ENCODE results near the gene RNF130. TPM values are rescaled to one million over a fixed set of nuclear protein-coding genes. Genes with fewer than 3 reads are reported as not detected.

RNF130 gene
- polyA plus RNA-seq, 1 experiment = 32.7 TPM

DNA sequence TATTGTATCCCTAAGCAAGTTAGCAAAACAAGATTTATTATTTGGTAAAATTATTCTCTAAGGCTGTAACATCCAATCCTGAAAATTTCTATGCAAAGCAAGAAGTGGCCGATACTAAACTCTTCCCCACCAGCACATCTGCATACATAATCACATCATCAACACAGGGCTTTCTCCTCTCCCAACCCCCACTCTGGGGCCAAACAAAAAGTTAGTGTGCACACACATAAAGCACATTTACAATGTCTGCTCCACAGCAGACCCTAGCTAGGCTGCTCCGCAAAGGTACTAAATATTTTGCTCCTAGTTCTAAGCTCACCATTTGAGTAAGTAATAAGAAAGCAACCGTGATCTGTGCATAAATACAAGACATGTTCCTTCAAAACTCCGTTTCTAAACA lies 3.6 kb downstream of the RNF130 start:
- POLR2A ChIA-PET = no interaction called here
- no peak for DNase-seq (ENCODE audit: low read depth)
- H3K36me3 ChIP-seq (ENCODE audit: control insufficient read depth, insufficient read depth, low read length) = no peaks in the 10 kb centered on the region
- CTCF ChIA-PET = interaction anchor here (1.5 kb wide), 1 partner anchor 11 kb away, joined by 5 read pairs; no protein-coding TSS in a partner anchor
- no peak overlapping the region for H3K4me3 ChIP-seq (ENCODE audit: low read depth, low read length)
- TF ChIP-seq, protein P1, sequence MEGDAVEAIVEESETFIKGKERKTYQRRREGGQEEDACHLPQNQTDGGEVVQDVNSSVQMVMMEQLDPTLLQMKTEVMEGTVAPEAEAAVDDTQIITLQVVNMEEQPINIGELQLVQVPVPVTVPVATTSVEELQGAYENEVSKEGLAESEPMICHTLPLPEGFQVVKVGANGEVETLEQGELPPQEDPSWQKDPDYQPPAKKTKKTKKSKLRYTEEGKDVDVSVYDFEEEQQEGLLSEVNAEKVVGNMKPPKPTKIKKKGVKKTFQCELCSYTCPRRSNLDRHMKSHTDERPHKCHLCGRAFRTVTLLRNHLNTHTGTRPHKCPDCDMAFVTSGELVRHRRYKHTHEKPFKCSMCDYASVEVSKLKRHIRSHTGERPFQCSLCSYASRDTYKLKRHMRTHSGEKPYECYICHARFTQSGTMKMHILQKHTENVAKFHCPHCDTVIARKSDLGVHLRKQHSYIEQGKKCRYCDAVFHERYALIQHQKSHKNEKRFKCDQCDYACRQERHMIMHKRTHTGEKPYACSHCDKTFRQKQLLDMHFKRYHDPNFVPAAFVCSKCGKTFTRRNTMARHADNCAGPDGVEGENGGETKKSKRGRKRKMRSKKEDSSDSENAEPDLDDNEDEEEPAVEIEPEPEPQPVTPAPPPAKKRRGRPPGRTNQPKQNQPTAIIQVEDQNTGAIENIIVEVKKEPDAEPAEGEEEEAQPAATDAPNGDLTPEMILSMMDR (IDR thresholded peaks at IDR 0.05; ENCODE audit: insufficient read depth, low read depth, low read length) = no peak
- H3K27me3 ChIP-seq (ENCODE audit: control insufficient read depth, insufficient read depth, low read length) = no peaks in the 10 kb centered on the region

DNA sequence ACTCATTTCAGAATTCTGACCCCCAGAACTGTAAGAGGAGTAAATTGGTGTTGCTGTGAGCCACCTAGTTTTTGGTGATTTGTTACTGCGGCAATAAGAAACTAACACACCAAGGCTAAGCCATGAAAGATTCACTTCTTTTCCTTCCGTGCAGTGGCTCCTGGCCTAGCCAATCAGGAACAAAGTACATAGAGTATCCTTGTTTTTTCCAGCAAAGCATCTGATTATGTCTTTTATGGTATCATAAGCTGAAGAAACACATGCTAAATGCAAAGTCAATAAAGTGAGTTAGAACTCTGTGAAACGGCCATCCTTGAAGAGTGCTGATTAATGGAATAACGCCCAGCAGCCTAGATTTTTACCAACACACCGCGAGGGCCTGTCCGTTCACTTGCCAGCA lies 11.4 kb downstream of the RNF130 start:
- TF ChIP-seq, protein P1 (IDR thresholded peaks at IDR 0.05; ENCODE audit: insufficient read depth, low read depth, low read length) = no peak

DNA sequence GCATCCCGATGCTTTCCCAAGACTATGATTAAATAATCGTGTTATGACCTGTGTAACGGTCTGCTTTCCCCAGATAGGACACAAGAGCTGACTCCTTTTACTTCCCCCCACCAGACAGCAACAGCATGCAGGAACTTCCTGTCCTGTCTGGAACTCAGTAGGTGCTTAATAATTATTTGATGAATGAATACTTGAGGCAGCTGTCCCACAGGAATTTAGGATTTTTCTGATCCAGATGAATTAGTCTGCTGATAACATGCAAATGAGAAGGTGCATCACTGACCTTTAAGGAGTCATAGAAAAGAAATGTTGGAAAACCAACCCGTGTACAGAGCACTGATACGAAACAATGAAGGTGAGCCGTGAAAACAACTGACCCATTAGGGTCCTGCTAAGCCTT lies 12.2 kb downstream of the RNF130 start:
- DNase-seq (ENCODE audit: low read depth) = no peak
- H3K4me3 ChIP-seq (ENCODE audit: low read depth, low read length) = no peak overlapping the region
- no peaks in the 10 kb centered on the region for H3K27me3 ChIP-seq (ENCODE audit: control insufficient read depth, insufficient read depth, low read length)
- ChIA-PET POLR2A (no interaction called here), CTCF (no interaction called here)
- no peaks in the 10 kb centered on the region for H3K36me3 ChIP-seq (ENCODE audit: control insufficient read depth, insufficient read depth, low read length)
- TF ChIP-seq, protein P1 (IDR thresholded peaks at IDR 0.05; ENCODE audit: insufficient read depth, low read depth, low read length) = no peak

More for the DNA sequence above, 11.4 kb downstream of the RNF130 start:
- Histone ChIP-seq H3K4me3 (ENCODE audit: low read depth, low read length) (no peak overlapping the region), H3K27me3 (ENCODE audit: control insufficient read depth, insufficient read depth, low read length) (no peaks in the 10 kb centered on the region), H3K36me3 (ENCODE audit: control insufficient read depth, insufficient read depth, low read length) (no peaks in the 10 kb centered on the region)
- CTCF ChIA-PET = no interaction called here
- DNase-seq (ENCODE audit: low read depth) = no peak
- POLR2A ChIA-PET = no interaction called here

DNA sequence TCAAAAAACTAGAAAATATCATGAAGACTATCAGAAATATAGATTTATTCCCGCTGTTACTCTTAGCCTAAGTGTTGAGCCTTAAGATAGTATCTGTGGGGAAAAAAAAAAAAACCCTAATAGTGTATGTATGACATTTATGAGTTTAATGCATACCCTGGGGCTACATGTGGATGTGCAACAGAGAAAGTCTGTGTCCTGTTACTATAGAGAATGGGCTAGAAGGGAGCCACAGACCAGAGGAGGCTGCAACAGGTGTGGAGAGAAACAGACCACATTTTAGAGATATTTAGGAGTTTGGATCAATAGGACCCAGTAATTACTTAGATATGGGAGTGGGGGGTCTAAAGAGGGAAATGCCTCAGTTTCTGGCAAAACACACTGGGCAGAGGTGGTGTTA lies 15.4 kb downstream of the RNF130 start:
- no peaks in the 10 kb centered on the region for H3K36me3 ChIP-seq (ENCODE audit: control insufficient read depth, insufficient read depth, low read length)
- TF ChIP-seq, protein P1 (IDR thresholded peaks at IDR 0.05; ENCODE audit: insufficient read depth, low read depth, low read length) = no peak
- no peaks in the 10 kb centered on the region for H3K27me3 ChIP-seq (ENCODE audit: control insufficient read depth, insufficient read depth, low read length)
- no peak overlapping the region for H3K4me3 ChIP-seq (ENCODE audit: low read depth, low read length)
- POLR2A ChIA-PET = no interaction called here
- CTCF ChIA-PET = no interaction called here
- no peak for DNase-seq (ENCODE audit: low read depth)

DNA sequence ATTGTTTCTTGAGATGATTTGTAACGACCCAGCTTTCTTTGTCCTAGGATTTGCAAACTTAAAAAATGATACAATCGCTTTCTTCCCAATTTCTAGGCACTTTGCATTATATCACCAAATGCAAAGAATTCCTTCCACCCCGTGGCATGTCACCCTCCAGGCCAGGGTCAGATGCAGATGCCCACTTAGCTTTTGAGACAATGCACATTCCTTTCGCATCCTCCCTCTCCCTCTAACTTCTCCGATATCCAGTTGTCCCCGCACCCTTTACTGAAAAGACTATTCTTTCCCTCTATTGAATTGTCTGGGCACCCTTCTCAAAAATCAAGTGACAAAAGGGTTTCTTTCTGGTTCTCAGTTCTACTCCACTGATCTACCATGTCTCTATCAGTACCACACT lies 17.3 kb downstream of the RNF130 start:
- POLR2A ChIA-PET = no interaction called here
- Histone ChIP-seq H3K4me3 (ENCODE audit: low read depth, low read length) (no peak overlapping the region), H3K27me3 (ENCODE audit: control insufficient read depth, insufficient read depth, low read length) (no peaks in the 10 kb centered on the region), H3K36me3 (ENCODE audit: control insufficient read depth, insufficient read depth, low read length) (no peaks in the 10 kb centered on the region)
- no peak for DNase-seq (ENCODE audit: low read depth)
- CTCF ChIA-PET = no interaction called here
- TF ChIP-seq, protein P1 (IDR thresholded peaks at IDR 0.05; ENCODE audit: insufficient read depth, low read depth, low read length) = no peak
